Glutamatergic neuron (in vitro differentiated cells): ENCODE results near the gene TNPO1. TPM values are rescaled to one million over a fixed set of nuclear protein-coding genes. Genes with fewer than 3 reads are reported as not detected.
A peak's percentile ranks its signal among the peaks of the same experiment; 100 is the strongest.

Experiments
- DNase-seq: peaks from one replicate; pipeline ENCODE4 v3.0.0; 2022
- H3K27ac Mint-ChIP-seq: one replicate; pipeline ENCODE4 v1.8.0; 2020; ENCODE audit warnings: mild to moderate bottlenecking, mixed read lengths, inconsistent platforms; ENCODE audit not compliant: unreplicated experiment
- H3K27me3 Mint-ChIP-seq: one replicate; pipeline ENCODE4 v1.8.0; 2020; ENCODE audit warnings: mild to moderate bottlenecking, moderate library complexity, mixed read lengths, inconsistent platforms; ENCODE audit not compliant: unreplicated experiment
- H3K36me3 Mint-ChIP-seq: one replicate; pipeline ENCODE4 v1.8.0; 2020; ENCODE audit warnings: mild to moderate bottlenecking, mixed read lengths, inconsistent platforms; ENCODE audit not compliant: unreplicated experiment
- H3K4me1 Mint-ChIP-seq: one replicate; pipeline ENCODE4 v1.8.0; 2020; ENCODE audit warnings: mild to moderate bottlenecking, low read depth, mixed read lengths, inconsistent platforms; ENCODE audit not compliant: unreplicated experiment
- H3K4me3 Mint-ChIP-seq: one replicate; pipeline ENCODE4 v1.8.0; 2020; ENCODE audit warnings: mild to moderate bottlenecking, mixed read lengths, inconsistent platforms; ENCODE audit not compliant: unreplicated experiment
- H3K9me3 Mint-ChIP-seq: one replicate; pipeline ENCODE4 v1.8.0; 2020; ENCODE audit warnings: mild to moderate bottlenecking, moderate library complexity, mixed read lengths, inconsistent platforms; ENCODE audit not compliant: unreplicated experiment
- CTCF ChIP-seq: fragments of 200-600 bp; sonication (generic); IDR thresholded peaks from one replicate; pipeline ENCODE4 v1.5.0; 2021; ENCODE audit not compliant: partially characterized antibody, unreplicated experiment
- total RNA-seq: library from RNA; stranded (reverse); fragmentation: NEBNext Ultra II Directional; extraction: Animal tissue kit (Norgen Biotek cat#: 25700); gene quantifications from one replicate; pipeline ENCODE4 v1.2.1, GENCODE V29; 2021; ENCODE audit not compliant: unreplicated experiment

TNPO1 gene
- total RNA-seq, 1 donor from 2014 or later: 289 TPM

GRCh38 chr5:72949481-72949880, 133.0 kb downstream of the TNPO1 start:
- Mint-ChIP-seq H3K36me3 (peaks cover 3% of the 10 kb centered on the region), H3K4me3 (no peak overlapping the region), H3K27ac (no peak overlapping the region), H3K9me3 (peaks cover 2% of the 10 kb centered on the region), H3K27me3 (peaks cover 3% of the 10 kb centered on the region), H3K4me1 (no peaks in the 10 kb centered on the region)
- no peak for DNase-seq
- TF ChIP-seq CTCF: no peak

- TF ChIP-seq CTCF: no peak
- H3K4me1 Mint-ChIP-seq: peaks cover 4% of the 10 kb centered on the region
- no peak for DNase-seq
- peaks cover 11% of the 10 kb centered on the region for H3K27me3 Mint-ChIP-seq
- peaks cover 10% of the 10 kb centered on the region for H3K9me3 Mint-ChIP-seq
- no peak overlapping the region for H3K4me3 Mint-ChIP-seq
- H3K27ac Mint-ChIP-seq: no peak overlapping the region
- H3K36me3 Mint-ChIP-seq: peaks cover 3% of the 10 kb centered on the region
Measured at GRCh38 chr5:72951671-72952468, 135.4 kb downstream of the TNPO1 start.

- H3K4me3 Mint-ChIP-seq: no peak overlapping the region
- peaks cover 7% of the 10 kb centered on the region for H3K9me3 Mint-ChIP-seq
- DNase-seq: no peak
- no peak for TF ChIP-seq CTCF
- peaks cover 7% of the 10 kb centered on the region for H3K27me3 Mint-ChIP-seq
- no peak overlapping the region for H3K27ac Mint-ChIP-seq
- peaks cover 6% of the 10 kb centered on the region for H3K4me1 Mint-ChIP-seq
- H3K36me3 Mint-ChIP-seq: no peaks in the 10 kb centered on the region
Measured at GRCh38 chr5:72954389-72954788, 137.9 kb downstream of the TNPO1 start.

GRCh38 chr5:72955143-72955767, 138.8 kb downstream of the TNPO1 start:
- Mint-ChIP-seq H3K36me3 (no peaks in the 10 kb centered on the region), H3K4me3 (peak overlapping the region; percentile 90), H3K4me1 (peaks cover 6% of the 10 kb centered on the region), H3K27ac (peak overlapping the region; percentile 78), H3K27me3 (peaks cover 7% of the 10 kb centered on the region), H3K9me3 (peaks cover 7% of the 10 kb centered on the region)
- peak; percentile 54 for DNase-seq
- no peak for TF ChIP-seq CTCF

GRCh38 chr5:72955768-72956323, 139.4 kb downstream of the TNPO1 start, which contains the start of gene FCHO2:
TSS of gene FCHO2 (plus strand) at chr5:72956041. CDS start at chr5:72956097, 56 bp downstream.
- Mint-ChIP-seq H3K4me1 (peaks cover 6% of the 10 kb centered on the region), H3K4me3 (peak within 1 kb of the TSS; percentile 95), H3K27me3 (peaks cover 7% of the 10 kb centered on the region), H3K27ac (peak within 1 kb of the TSS; percentile 83), H3K9me3 (peaks cover 7% of the 10 kb centered on the region), H3K36me3 (no peaks in the 10 kb centered on the region)
- peak; percentile 99 for DNase-seq
- TF ChIP-seq CTCF: peak; percentile 96
